ENCODE data around the gene PEAK1.

DNA sequence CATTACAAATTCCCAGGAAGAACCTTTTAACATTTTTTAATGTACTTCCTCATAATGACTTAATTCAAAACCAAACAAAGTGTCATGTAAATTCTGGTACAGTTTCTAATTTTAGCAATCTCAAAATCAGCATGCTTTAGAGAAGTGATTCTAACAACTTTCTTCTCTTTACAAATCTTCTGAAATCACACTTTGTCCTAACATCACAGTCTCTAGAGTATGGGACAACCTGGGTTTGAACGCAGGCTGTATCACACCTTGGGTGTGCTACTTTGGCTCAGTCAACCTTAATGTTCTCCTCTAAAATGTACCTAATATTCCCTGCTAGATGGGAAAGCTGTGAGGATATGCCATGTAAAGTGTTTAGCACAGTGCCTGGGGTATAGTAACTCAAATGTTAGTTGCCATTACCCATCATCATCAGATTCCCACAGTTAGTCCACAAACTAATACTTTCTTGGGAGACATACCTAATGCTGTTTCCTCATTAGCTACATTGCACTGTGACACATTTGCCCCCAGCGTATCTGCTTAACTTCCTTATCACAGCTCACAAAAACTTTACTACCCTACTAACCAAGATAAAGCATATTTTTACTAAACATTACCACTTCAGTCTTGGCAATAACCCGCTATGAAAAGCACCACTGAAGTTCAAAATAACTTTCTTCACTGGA lies 352.1 kb downstream of the PEAK1 start:
- no peak for TF ChIP-seq CTCF (optimal IDR thresholded peaks at IDR 0.05 in 1 of 3, IDR thresholded peaks at IDR 0.05 in 1 of 3, conservative IDR thresholded peaks at IDR 0.05 in 1 of 3; ENCODE audit: extremely low read depth in 1 of 3, insufficient read depth in 2 of 3, low read length in 3 of 3)
- no peak for TF ChIP-seq EZH2 (IDR thresholded peaks at IDR 0.05; ENCODE audit: low read length)

All from keratinocyte (primary cell).